Central memory CD8-positive, alpha-beta T cell (primary cell): ENCODE measurements around the gene ATG14.
"Not testable (repeated sequence)": the region's sequence is repeated elsewhere in the genome, so short reads cannot be mapped to it uniquely, and the experiment has no call there.

ENCODE experiments used
- ATAC-seq: fragments of 150-1000 bp; cut with Tn5 transposase; replicated peaks from 2 replicates; pipeline ENCODE4 v1.10.0; 2022; ENCODE audit warnings: mild to moderate bottlenecking, moderate FRiP score, moderate number of reproducible peaks; ENCODE audit not compliant: poor library complexity, severe bottlenecking; ENCODE audit errors: extremely low read depth
- DNase-seq, 2 donors: peaks; one replicate each; pipeline ENCODE4 v3.0.0; 2021; ENCODE audit warnings: low spot score in 2 of 2
- H3K27ac Mint-ChIP-seq: one replicate; pipeline ENCODE4 v1.8.0; 2022; ENCODE audit warnings: low read depth, mild to moderate bottlenecking, moderate library complexity, mixed read lengths
- H3K27me3 Mint-ChIP-seq: one replicate; pipeline ENCODE4 v1.8.0; 2022; ENCODE audit warnings: mixed read lengths
- H3K36me3 Mint-ChIP-seq: one replicate; pipeline ENCODE4 v1.8.0; 2022; ENCODE audit warnings: mild to moderate bottlenecking, moderate library complexity, mixed read lengths; ENCODE audit not compliant: insufficient read depth
- H3K4me1 Mint-ChIP-seq: one replicate; pipeline ENCODE4 v1.8.0; 2022; ENCODE audit warnings: mixed read lengths
- H3K4me3 Mint-ChIP-seq: one replicate; pipeline ENCODE4 v1.8.0; 2022; ENCODE audit warnings: mild to moderate bottlenecking, moderate library complexity, mixed read lengths
- H3K9me3 Mint-ChIP-seq: one replicate; pipeline ENCODE4 v1.8.0; 2022; ENCODE audit warnings: mixed read lengths

The ATG14 gene, protein sequence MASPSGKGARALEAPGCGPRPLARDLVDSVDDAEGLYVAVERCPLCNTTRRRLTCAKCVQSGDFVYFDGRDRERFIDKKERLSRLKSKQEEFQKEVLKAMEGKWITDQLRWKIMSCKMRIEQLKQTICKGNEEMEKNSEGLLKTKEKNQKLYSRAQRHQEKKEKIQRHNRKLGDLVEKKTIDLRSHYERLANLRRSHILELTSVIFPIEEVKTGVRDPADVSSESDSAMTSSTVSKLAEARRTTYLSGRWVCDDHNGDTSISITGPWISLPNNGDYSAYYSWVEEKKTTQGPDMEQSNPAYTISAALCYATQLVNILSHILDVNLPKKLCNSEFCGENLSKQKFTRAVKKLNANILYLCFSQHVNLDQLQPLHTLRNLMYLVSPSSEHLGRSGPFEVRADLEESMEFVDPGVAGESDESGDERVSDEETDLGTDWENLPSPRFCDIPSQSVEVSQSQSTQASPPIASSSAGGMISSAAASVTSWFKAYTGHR

DNA sequence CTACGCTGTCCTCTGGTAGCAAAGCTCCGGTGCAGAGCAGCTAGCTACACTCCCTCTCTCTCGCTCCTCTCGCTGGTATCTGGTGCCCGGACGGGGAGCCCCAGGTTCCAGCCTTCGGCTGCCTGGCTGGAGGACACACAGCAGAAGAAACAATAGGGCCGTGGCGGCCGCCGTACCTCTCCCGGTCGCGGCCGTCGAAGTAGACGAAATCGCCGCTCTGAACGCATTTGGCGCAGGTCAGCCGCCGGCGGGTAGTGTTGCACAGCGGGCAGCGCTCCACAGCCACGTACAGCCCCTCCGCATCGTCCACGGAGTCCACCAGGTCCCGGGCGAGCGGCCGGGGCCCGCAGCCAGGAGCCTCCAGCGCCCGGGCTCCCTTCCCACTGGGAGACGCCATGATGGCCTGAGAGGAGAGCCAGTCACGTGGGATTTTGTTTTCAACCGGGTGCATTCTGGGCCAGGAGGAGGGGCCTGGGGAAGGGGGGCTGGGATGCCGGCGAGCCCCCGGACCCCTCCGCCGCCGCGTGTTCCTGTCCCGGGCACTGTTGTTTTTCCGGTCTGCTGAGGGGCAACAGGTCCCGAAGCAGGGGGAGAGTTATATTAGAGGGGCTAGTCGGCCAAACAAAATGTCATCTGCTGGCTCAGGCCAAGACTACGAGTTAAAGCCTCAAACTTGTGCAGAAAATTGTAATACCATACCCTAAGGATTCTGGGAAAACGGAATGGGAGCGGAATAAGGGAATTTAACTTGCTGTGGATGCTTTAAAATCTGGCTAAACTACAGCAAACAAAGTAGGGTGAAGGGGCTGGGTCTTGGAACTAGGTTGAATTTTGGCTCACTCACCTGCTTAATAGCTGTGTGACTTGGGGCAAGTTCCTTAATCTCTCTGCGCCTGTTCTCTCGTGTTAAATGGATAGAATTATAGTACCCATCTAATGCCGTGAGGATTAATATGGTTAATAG, at the start of gene ATG14:
Gene ATG14 (minus strand): TSS at position 405 of the 964 bp plus-strand sequence. CDS start 8 bp downstream, at position 397.
- peak; percentile 93 for ATAC-seq
- H3K4me1 Mint-ChIP-seq: peaks cover 39% of the 10 kb centered on the region

GRCh38 chr14:55458800-55459515, 47.3 kb upstream of the ATG14 start:
- Mint-ChIP-seq H3K27me3 (peaks cover 13% of the 10 kb centered on the region), H3K4me3 (no peak overlapping the region), H3K4me1 (peaks cover 6% of the 10 kb centered on the region), H3K9me3 (no peaks in the 10 kb centered on the region), H3K36me3 (no peaks in the 10 kb centered on the region), H3K27ac (no peak overlapping the region)
- ATAC-seq (no peak), DNase-seq (no peak)

More for the DNA sequence above, at the start of gene ATG14:
- DNase-seq: peak; percentile 33 to 47
- H3K4me3 Mint-ChIP-seq: peak within 1 kb of the TSS; percentile 84
- peak within 1 kb of the TSS; percentile 48 for H3K27ac Mint-ChIP-seq
- no peaks in the 10 kb centered on the region for H3K27me3 Mint-ChIP-seq
- H3K9me3 Mint-ChIP-seq: no peaks in the 10 kb centered on the region
- H3K36me3 Mint-ChIP-seq: peaks cover 8% of the 10 kb centered on the region

DNA sequence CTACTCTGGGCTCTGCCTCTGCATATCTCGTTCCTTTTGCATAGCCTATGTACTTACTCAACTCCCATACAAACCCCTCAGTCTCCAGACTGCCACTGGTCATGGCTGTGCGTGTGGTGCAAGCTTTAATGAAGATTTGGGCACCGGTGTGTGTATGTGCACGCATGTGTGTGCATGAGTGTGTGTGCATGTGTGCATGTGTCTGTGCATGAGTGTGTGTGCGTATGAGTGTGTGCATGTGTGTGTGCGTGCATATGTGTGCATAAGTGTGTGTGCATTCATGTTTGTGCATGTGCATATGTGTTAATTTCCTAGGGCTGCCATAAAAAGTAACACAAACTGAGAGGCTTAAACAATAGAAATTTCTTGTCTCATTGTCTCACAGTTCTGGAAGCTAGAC, 45.9 kb upstream of the ATG14 start:
- H3K4me3 Mint-ChIP-seq: no peak overlapping the region

DNA sequence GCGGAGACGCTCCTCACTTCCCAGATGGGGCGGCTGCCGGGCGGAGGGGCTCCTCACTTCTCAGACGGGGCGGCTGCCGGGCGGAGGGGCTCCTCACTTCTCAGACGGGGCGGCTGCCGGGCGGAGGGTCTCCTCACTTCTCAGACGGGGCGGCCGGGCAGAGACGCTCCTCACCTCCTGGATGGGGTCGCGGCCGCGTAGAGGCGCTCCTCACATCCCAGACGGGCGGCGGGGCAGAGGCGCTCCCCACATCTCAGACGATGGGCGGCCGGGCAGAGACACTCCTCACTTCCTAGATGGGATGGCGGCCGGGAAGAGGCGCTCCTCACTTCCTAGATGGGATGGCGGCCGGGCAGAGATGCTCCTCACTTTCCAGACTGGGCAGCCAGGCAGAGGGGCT, 44.8 kb upstream of the ATG14 start:
- H3K36me3 Mint-ChIP-seq, H3K4me3 Mint-ChIP-seq, H3K4me1 Mint-ChIP-seq, DNase-seq, ATAC-seq, H3K9me3 Mint-ChIP-seq, H3K27ac Mint-ChIP-seq: not testable (repeated sequence)
- peaks cover 18% of the 10 kb centered on the region for H3K27me3 Mint-ChIP-seq

More for the DNA sequence above, 45.9 kb upstream of the ATG14 start:
- ATAC-seq: no peak
- Mint-ChIP-seq H3K27ac (no peak overlapping the region), H3K36me3 (no peaks in the 10 kb centered on the region), H3K4me1 (peaks cover 6% of the 10 kb centered on the region), H3K27me3 (peaks cover 18% of the 10 kb centered on the region), H3K9me3 (no peaks in the 10 kb centered on the region)
- DNase-seq: no peak

DNA sequence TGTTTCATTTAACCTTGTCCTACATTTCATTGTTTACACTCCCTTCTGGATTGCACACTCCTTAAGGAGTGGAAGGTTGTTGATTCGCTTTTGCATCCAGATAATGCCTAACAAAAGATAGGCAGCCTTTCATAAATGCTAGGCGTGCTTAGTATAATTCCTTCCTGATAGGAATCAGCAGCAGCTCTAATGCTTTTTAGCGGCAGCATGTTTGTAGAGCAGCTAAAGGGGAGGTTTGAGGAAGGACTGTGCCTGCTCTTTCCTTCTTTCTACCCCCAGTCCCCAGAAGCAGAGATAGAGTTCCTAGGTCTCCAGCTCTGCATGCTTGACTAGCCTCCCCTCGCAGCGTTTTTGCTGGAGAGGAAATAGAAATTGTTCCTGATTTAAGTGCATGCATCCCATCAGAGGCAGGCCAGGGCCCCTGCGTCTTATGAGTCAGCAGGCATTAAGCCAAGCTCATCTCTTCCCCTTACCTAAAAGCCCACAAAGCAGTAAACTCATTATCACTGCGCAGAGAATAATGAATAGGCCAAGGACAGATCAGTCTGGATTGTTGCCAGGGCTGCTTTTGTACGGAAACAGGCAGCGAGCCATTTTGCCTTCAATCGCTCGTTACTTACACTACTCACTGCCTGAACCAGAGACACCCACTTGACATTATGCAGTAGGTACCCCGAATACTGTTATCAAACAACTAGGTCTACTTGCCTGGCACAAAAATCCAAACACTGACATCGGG, 42.8 kb upstream of the ATG14 start:
- no peak overlapping the region for H3K4me3 Mint-ChIP-seq

GRCh38 chr14:55451950-55452349, 40.3 kb upstream of the ATG14 start:
- Mint-ChIP-seq H3K9me3 (no peaks in the 10 kb centered on the region), H3K36me3 (peaks cover 2% of the 10 kb centered on the region), H3K27me3 (peaks cover 18% of the 10 kb centered on the region), H3K27ac (no peak overlapping the region), H3K4me3 (no peak overlapping the region), H3K4me1 (no peaks in the 10 kb centered on the region)
- no peak for ATAC-seq
- no peak for DNase-seq

More for the DNA sequence above, 42.8 kb upstream of the ATG14 start:
- Mint-ChIP-seq H3K4me1 (peaks cover 6% of the 10 kb centered on the region), H3K27me3 (peaks cover 18% of the 10 kb centered on the region), H3K27ac (no peak overlapping the region), H3K9me3 (no peaks in the 10 kb centered on the region), H3K36me3 (no peaks in the 10 kb centered on the region)
- ATAC-seq (no peak), DNase-seq (no peak)

DNA sequence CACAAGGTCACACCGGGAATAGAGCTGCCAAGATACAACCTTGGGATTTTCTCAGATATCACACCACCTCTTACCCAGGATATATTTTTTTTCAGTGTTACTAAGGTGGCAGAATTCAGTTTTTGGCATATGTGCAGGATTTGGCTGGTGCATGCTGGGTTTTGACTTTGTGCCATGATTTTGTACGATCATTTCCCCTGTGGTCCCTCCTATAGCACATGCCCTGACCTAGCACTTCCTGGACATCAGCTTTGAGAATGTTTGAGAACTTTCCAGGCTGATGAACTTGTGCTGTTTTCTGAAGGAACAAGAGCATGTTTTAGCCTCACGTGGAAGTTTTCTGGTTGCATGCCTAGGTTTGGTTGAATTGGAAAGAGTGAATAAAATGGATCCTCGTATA, 39.8 kb upstream of the ATG14 start:
- no peak for ATAC-seq
- no peaks in the 10 kb centered on the region for H3K9me3 Mint-ChIP-seq
- H3K36me3 Mint-ChIP-seq: peaks cover 2% of the 10 kb centered on the region
- no peaks in the 10 kb centered on the region for H3K4me1 Mint-ChIP-seq
- H3K27ac Mint-ChIP-seq: no peak overlapping the region
- no peak for DNase-seq
- H3K4me3 Mint-ChIP-seq: no peak overlapping the region
- peaks cover 18% of the 10 kb centered on the region for H3K27me3 Mint-ChIP-seq

DNA sequence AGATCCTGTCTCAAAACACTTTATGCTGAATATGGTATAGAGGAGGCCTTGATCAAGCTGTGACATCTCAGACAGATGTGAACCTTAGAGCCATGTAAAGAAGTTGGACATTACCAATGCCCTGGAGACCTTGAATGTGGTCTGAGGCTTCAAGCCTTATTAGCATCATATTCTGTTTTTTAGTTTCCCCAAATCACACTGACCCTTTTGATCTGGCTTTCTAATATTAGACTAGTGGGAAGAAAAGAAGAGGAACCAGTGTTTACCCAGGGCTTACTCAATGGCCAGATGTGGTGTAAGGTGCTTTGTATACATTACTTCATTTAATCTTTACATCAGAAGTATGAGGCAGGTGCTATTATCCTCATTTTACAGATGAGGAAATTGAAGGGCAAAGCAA, 39.4 kb upstream of the ATG14 start:
- H3K27me3 Mint-ChIP-seq: peaks cover 18% of the 10 kb centered on the region
- H3K9me3 Mint-ChIP-seq: no peaks in the 10 kb centered on the region
- no peak for DNase-seq
- no peaks in the 10 kb centered on the region for H3K4me1 Mint-ChIP-seq
- no peak for ATAC-seq
- no peak overlapping the region for H3K4me3 Mint-ChIP-seq
- H3K27ac Mint-ChIP-seq: no peak overlapping the region
- peaks cover 2% of the 10 kb centered on the region for H3K36me3 Mint-ChIP-seq

- H3K9me3 Mint-ChIP-seq: no peaks in the 10 kb centered on the region
- H3K27me3 Mint-ChIP-seq: peaks cover 18% of the 10 kb centered on the region
- DNase-seq (no peak), ATAC-seq (no peak)
- no peak overlapping the region for H3K4me3 Mint-ChIP-seq
- no peak overlapping the region for H3K27ac Mint-ChIP-seq
- peaks cover 2% of the 10 kb centered on the region for H3K36me3 Mint-ChIP-seq
- H3K4me1 Mint-ChIP-seq: no peaks in the 10 kb centered on the region
These were observed 38.9 kb upstream of the ATG14 start for GRCh38 chr14:55450539-55450938.

GRCh38 chr14:55450124-55450523, 38.5 kb upstream of the ATG14 start:
- Mint-ChIP-seq H3K4me3 (no peak overlapping the region), H3K27me3 (peaks cover 16% of the 10 kb centered on the region), H3K9me3 (no peaks in the 10 kb centered on the region), H3K4me1 (no peaks in the 10 kb centered on the region), H3K36me3 (peaks cover 2% of the 10 kb centered on the region), H3K27ac (no peak overlapping the region)
- DNase-seq (no peak), ATAC-seq (no peak)

DNA sequence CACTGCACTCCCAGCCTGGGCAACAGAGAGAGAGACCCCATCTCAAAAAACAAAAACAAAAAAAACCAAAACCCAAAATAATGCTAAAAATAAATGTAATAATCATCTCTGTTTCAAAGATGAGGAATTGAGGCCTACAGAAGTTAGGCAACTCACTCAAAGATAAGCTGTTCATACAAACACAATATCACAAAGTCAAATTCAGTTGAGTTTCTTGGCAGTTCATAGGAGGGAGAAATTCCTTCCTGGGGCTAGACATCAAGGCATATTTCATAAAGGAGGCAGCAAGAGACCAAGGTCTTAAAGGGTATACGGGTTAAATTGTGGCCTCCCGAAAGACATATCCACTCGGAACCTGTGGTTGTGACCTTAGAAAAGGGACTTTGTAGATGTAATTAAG, 37.5 kb upstream of the ATG14 start:
- DNase-seq (no peak), ATAC-seq (no peak)
- H3K4me3 Mint-ChIP-seq: no peak overlapping the region
- H3K4me1 Mint-ChIP-seq: no peaks in the 10 kb centered on the region
- H3K36me3 Mint-ChIP-seq: peaks cover 2% of the 10 kb centered on the region
- H3K27me3 Mint-ChIP-seq: peaks cover 6% of the 10 kb centered on the region
- no peaks in the 10 kb centered on the region for H3K9me3 Mint-ChIP-seq
- no peak overlapping the region for H3K27ac Mint-ChIP-seq
